Kidney epithelial cell (primary cell): ENCODE measurements around the gene MACROD2. TPM values are rescaled to one million over a fixed set of nuclear protein-coding genes. Genes with fewer than 3 reads are reported as not detected.

ENCODE experiments used
- DNase-seq: peaks from one replicate; pipeline ENCODE4 v3.0.0-alpha.2; 2010; ENCODE audit warnings: low read depth
- H3K27me3 ChIP-seq: 2 replicates; pipeline ENCODE4 v1.6.0; 2011; ENCODE audit warnings: low read length; ENCODE audit not compliant: control insufficient read depth, insufficient read depth
- H3K36me3 ChIP-seq: 2 replicates; pipeline ENCODE4 v1.5.1; 2011; ENCODE audit warnings: low read length; ENCODE audit not compliant: control insufficient read depth, insufficient read depth
- H3K4me3 ChIP-seq: 2 replicates; pipeline ENCODE4 v1.5.1; 2011; ENCODE audit warnings: low read depth, mild to moderate bottlenecking, control low read depth, low read length
- total RNA-seq: library from RNA; depleted of rRNA; stranded (reverse); fragments of >200 nt; gene quantifications from 2 replicates; pipeline ENCODE4 v1.2.3, GENCODE V29; 2015
- TF ChIP-seq, protein P1 (sequence below): IDR thresholded peaks from 2 replicates; pipeline ENCODE4 v1.5.1; 2011; ENCODE audit warnings: mild to moderate bottlenecking, moderate library complexity, low read length, control low read depth, inconsistent platforms; ENCODE audit not compliant: insufficient read depth, poor library complexity, severe bottlenecking

Gene MACROD2
- total RNA-seq, 1 donor from 2014 or later = 0.79 TPM

DNA sequence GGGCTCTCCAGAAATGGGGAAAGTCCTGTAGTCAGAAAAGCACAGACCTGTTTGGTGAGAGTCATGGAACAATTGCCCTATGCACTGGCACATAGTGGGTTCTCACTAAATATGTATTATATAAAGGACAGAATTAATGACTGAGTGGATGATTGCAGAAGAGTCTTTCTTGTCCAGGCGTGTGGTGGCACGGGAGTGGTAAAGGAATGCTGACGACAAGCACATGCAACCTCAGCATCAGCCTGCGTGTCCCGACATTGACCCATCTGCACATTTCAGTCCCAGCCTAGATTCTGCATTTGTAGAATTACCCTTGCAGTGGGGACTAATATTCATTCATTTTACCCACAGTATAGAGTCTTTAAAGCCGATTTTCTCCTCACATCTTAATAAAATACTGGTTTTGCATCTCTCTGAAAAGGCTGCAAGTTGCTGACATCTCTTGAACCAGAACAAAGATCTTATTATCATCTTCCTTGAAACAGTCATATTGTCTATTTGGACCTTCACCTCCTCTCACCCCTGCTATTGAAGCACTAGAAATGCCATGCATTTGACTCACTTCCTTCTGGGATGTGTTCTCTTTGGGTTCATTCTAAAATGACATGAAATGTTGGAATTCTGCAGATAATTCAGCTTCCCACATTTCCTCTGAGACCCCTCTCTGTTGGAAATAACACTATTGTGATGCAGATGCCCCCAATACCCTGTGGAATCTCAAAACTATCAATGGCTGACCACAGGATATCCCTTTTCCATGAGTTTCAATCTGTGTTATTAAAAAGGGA lies 1225.7 kb downstream of the MACROD2 start:
- H3K36me3 ChIP-seq = no peaks in the 10 kb centered on the region
- no peaks in the 10 kb centered on the region for H3K27me3 ChIP-seq
- TF ChIP-seq, protein P1, sequence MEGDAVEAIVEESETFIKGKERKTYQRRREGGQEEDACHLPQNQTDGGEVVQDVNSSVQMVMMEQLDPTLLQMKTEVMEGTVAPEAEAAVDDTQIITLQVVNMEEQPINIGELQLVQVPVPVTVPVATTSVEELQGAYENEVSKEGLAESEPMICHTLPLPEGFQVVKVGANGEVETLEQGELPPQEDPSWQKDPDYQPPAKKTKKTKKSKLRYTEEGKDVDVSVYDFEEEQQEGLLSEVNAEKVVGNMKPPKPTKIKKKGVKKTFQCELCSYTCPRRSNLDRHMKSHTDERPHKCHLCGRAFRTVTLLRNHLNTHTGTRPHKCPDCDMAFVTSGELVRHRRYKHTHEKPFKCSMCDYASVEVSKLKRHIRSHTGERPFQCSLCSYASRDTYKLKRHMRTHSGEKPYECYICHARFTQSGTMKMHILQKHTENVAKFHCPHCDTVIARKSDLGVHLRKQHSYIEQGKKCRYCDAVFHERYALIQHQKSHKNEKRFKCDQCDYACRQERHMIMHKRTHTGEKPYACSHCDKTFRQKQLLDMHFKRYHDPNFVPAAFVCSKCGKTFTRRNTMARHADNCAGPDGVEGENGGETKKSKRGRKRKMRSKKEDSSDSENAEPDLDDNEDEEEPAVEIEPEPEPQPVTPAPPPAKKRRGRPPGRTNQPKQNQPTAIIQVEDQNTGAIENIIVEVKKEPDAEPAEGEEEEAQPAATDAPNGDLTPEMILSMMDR = no peak
- DNase-seq = no peak
- no peak overlapping the region for H3K4me3 ChIP-seq

DNA sequence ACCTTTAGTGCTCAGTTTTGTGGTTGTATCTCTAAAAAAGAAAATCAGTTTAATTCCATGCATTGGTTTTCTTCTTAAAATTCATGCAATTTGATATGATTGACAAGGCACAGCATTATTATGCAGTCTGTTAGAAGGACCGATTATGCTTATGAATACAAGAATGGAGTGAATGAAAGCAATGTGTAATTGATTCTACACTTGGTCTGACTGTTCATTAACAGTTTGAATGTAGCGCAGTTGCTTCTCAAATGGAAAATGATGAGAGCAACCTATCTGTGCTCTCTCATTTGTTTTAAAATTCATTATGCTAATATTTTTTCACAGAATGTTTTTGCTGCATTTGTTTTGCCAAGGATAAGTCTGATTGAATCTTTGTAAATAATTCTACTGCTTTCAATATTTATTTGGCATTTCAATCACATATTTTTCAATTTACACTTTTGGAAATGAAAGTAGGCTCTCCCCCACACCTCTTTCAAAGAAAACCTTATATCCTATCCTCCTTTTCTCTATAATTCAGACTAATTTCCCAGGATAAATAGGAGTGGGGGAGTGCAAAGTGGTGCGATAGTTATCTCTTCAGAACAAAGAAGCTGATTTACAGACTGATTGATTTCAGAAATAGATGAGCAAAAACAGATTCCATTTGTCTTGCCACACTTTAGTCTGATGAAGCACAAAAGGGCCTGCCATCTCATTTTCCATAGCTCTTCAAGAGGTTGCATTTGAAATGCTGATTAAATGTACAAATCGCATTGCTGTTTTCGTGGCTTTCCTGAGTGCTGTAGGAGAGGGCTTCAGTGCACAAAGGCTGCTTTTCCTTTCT lies 1227.4 kb downstream of the MACROD2 start:
- Histone ChIP-seq H3K36me3 (no peaks in the 10 kb centered on the region), H3K27me3 (no peaks in the 10 kb centered on the region), H3K4me3 (no peak overlapping the region)
- TF ChIP-seq, protein P1 = no peak
- DNase-seq = no peak

DNA sequence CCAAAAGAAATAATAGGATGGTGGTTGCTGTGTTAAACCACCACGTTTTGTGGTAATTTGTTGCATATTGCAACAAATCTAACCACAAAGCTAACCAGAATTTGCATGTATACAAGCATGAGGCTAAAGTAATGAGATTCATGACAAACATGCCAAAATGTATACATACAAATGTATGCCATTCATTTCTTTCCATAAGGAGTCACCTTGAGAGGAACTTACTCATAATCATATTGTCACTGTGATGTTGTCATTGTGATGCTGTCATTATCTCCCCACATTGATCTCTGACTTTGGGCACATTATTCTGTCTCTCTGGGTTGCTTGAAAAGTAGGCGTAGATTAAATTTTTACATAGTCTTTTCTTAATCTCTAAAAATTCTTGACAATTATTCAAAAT lies 1228.9 kb downstream of the MACROD2 start:
- Histone ChIP-seq H3K36me3 (no peaks in the 10 kb centered on the region), H3K27me3 (no peaks in the 10 kb centered on the region), H3K4me3 (no peak overlapping the region)
- TF ChIP-seq, protein P1 = no peak
- DNase-seq = no peak

DNA sequence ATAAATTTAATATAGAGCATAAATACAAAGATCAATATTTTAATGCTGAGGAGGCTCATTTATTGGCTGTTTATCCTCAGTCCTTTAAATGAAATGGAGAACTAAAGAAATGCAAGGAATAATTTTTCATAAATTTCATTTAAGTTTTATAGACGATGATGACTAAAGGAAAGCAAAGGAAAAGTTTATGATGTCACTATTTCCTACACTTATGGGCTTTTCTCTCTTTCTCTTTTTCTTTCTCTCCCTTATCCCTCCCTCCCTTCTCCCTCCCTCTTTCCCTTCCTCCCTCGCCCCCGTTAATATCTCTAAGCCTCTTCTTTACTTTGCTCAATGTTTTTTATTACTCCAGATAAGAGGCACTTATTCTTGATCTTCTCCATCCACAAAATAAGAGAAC lies 1231.8 kb downstream of the MACROD2 start:
- no peaks in the 10 kb centered on the region for H3K27me3 ChIP-seq
- H3K4me3 ChIP-seq = no peak overlapping the region
- TF ChIP-seq, protein P1 = no peak

DNA sequence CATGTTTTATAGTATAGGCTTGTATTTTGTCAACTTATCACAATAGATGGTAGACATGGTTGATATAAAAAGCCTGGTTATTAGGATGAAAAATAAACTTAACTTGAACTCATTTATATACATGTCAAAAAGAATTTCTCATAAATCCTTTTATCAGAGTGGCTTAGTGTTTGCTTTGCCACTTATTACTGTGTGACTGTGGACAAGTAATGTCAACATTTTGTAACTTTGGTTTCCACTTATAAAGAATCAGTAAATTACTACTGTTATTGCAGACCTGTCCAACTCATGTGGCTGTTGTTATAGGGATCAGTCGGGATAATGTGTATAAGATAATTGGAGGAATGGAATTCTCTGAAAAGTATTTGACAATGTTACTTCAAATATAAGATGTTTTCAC lies 1236.9 kb downstream of the MACROD2 start:
- DNase-seq = no peak
- Histone ChIP-seq H3K27me3 (no peaks in the 10 kb centered on the region), H3K4me3 (no peak overlapping the region), H3K36me3 (no peaks in the 10 kb centered on the region)
- TF ChIP-seq, protein P1 = no peak

More for the DNA sequence above, 1231.8 kb downstream of the MACROD2 start:
- no peaks in the 10 kb centered on the region for H3K36me3 ChIP-seq
- no peak for DNase-seq
